ENCODE results near the gene TMEM123. TPM values are rescaled to one million over a fixed set of nuclear protein-coding genes. Genes with fewer than 3 reads are reported as not detected.

TMEM123 gene
- total RNA-seq, 1 donor from 2014 or later, result 70.2 TPM

GRCh38 chr11:102456381-102456780, 3.8 kb upstream of the TMEM123 start:
- no peaks in the 10 kb centered on the region for H3K36me3 ChIP-seq
- TF ChIP-seq CTCF (IDR thresholded peaks at IDR 0.05; ENCODE audit: borderline replicate concordance), result no peak
- no peak overlapping the region for H3K4me3 ChIP-seq
- DNase-seq, result no peak
- no peaks in the 10 kb centered on the region for H3K9me3 ChIP-seq (replicated peaks)
- intact Hi-C loops (cut with micrococcal nuclease), result no loop called here
- no peaks in the 10 kb centered on the region for H3K27me3 ChIP-seq (ENCODE audit: low read depth)
- no peak overlapping the region for H3K27ac ChIP-seq (replicated peaks)
- H3K4me1 ChIP-seq, result peaks cover 23% of the 10 kb centered on the region

- no peaks in the 10 kb centered on the region for H3K27me3 ChIP-seq (ENCODE audit: low read depth)
- intact Hi-C loops (cut with micrococcal nuclease), result no loop called here
- no peaks in the 10 kb centered on the region for H3K9me3 ChIP-seq (replicated peaks)
- H3K4me1 ChIP-seq, result peaks cover 48% of the 10 kb centered on the region
- H3K4me3 ChIP-seq, result no peak overlapping the region
- H3K27ac ChIP-seq (replicated peaks), result no peak overlapping the region
- DNase-seq, result no peak
- H3K36me3 ChIP-seq, result no peaks in the 10 kb centered on the region
- TF ChIP-seq CTCF (IDR thresholded peaks at IDR 0.05; ENCODE audit: borderline replicate concordance), result no peak
Observed at GRCh38 chr11:102453921-102454320, 1.4 kb upstream of the TMEM123 start.

GRCh38 chr11:102453302-102453695, 734 bp upstream of the TMEM123 start:
- Histone ChIP-seq H3K27me3 (ENCODE audit: low read depth) (no peaks in the 10 kb centered on the region), H3K4me1 (peaks cover 52% of the 10 kb centered on the region), H3K4me3 (peak overlapping the region; percentile 98), H3K36me3 (peaks cover 2% of the 10 kb centered on the region), H3K27ac (replicated peaks) (peak overlapping the region; percentile 90), H3K9me3 (replicated peaks) (no peaks in the 10 kb centered on the region)
- no peak for TF ChIP-seq CTCF (IDR thresholded peaks at IDR 0.05; ENCODE audit: borderline replicate concordance)
- intact Hi-C loops (cut with micrococcal nuclease), result no loop called here
- peak; percentile 30 for DNase-seq

- Histone ChIP-seq H3K27ac (replicated peaks) (peak overlapping the region; percentile 90), H3K9me3 (replicated peaks) (no peaks in the 10 kb centered on the region), H3K4me1 (peaks cover 63% of the 10 kb centered on the region), H3K4me3 (peak overlapping the region; percentile 98), H3K36me3 (peaks cover 16% of the 10 kb centered on the region), H3K27me3 (ENCODE audit: low read depth) (no peaks in the 10 kb centered on the region)
- intact Hi-C loops (cut with micrococcal nuclease), result no loop called here
- no peak for TF ChIP-seq CTCF (IDR thresholded peaks at IDR 0.05; ENCODE audit: borderline replicate concordance)
- DNase-seq, result peak; percentile 70
Observed at GRCh38 chr11:102451681-102452460, 694 bp downstream of the TMEM123 start.

GRCh38 chr11:102451041-102451680, 1.4 kb downstream of the TMEM123 start:
- Histone ChIP-seq H3K27me3 (ENCODE audit: low read depth) (no peaks in the 10 kb centered on the region), H3K9me3 (replicated peaks) (no peaks in the 10 kb centered on the region), H3K36me3 (peaks cover 21% of the 10 kb centered on the region), H3K27ac (replicated peaks) (peak overlapping the region; percentile 90), H3K4me1 (peaks cover 69% of the 10 kb centered on the region), H3K4me3 (peak overlapping the region; percentile 98)
- TF ChIP-seq CTCF (IDR thresholded peaks at IDR 0.05; ENCODE audit: borderline replicate concordance), result no peak
- no peak for DNase-seq
- intact Hi-C loops (cut with micrococcal nuclease), result no loop called here
